Left lung (tissue), 10 donors: ENCODE measurements around the gene TSTD2. TPM values are rescaled to one million over a fixed set of nuclear protein-coding genes. Genes with fewer than 3 reads are reported as not detected.

ENCODE experiments used
- ATAC-seq: fragments of 200-7000 bp; cut with Tn5 transposase; one replicate; pipeline ENCODE4 v1.9.1; 2020; ENCODE audit warnings: moderate library complexity
- DNase-seq, 4 donors: peaks; one replicate each; pipeline ENCODE4 v3.0.0-alpha.2; 2013 to 2020
- H3K27ac ChIP-seq, 2 donors: fragments of 200-600 bp; sonication (generic) in 1 of 2; one replicate each; pipeline versions ENCODE4 v1.5.0 to v1.8.0; 2020 to 2021
- H3K27me3 ChIP-seq, 2 donors: fragments of 200-600 bp; sonication (generic) in 1 of 2; one replicate each; pipeline versions ENCODE4 v1.5.0 to v1.8.0; 2020 to 2021
- H3K36me3 ChIP-seq, 2 donors: fragments of 200-600 bp; sonication (generic) in 1 of 2; one replicate each; pipeline versions ENCODE4 v1.5.0 to v1.8.0; 2020 to 2021
- H3K4me1 ChIP-seq, 2 donors: fragments of 200-600 bp; one replicate each; pipeline ENCODE4 v1.8.0; 2021
- H3K4me3 ChIP-seq, 2 donors: fragments of 200-600 bp; sonication (generic) in 1 of 2; one replicate each; pipeline versions ENCODE4 v1.5.0 to v1.8.0; 2020 to 2021; ENCODE audit warnings: mild to moderate bottlenecking in 1 of 2
- H3K9me3 ChIP-seq, 2 donors: fragments of 200-600 bp; sonication (generic) in 1 of 2; one replicate each; pipeline versions ENCODE4 v1.5.0 to v1.8.0; 2020 to 2021
- CTCF ChIP-seq, 2 donors: fragments of 200-600 bp; sonication (generic) in 1 of 2; IDR thresholded peaks; one replicate each; pipeline versions ENCODE4 v1.5.0 to v1.8.0; 2021; ENCODE audit warnings: antibody characterized with exemption in 2 of 2
- intact Hi-C, 2 donors: fragments of 100-400 bp; cut with DNase I; formaldehyde crosslinking; loops; one replicate each; pipeline versions ENCODE4 v1.11.2 to v1.14.2; 2022
- polyA plus RNA-seq, 6 donors: library from polyadenylated mRNA; unstranded; fragments of 120-200 nt; gene quantifications; one replicate each; pipeline ENCODE4 v1.2.1, GENCODE V29; 2013; ENCODE audit not compliant: insufficient read length in 6 of 6
- total RNA-seq, 2 donors: library from RNA; stranded (reverse); fragmentation: NEBNext Ultra II Directional; extraction: Animal tissue kit (Norgen Biotek cat#: 25700); gene quantifications; one replicate each; pipeline ENCODE4 v1.2.1, GENCODE V29; 2021
- donor health status: DM: no; HTN: yes; CAD: no.
- donor health status: DM: no; HTN: no; CAD: no.

TSTD2 gene
- total and polyA plus RNA-seq, 8 donors = 16.4 to 41.5 (median 34.1) TPM

- no peak for TF ChIP-seq CTCF (IDR thresholded peaks at IDR 0.05)
- no peak for ATAC-seq
- no peak overlapping the region for H3K27ac ChIP-seq
- H3K9me3 ChIP-seq = no peaks in the 10 kb centered on the region
- H3K27me3 ChIP-seq = no peaks in the 10 kb centered on the region
- no peak overlapping the region for H3K4me3 ChIP-seq
- intact Hi-C loops = no loop called here
- no peak for DNase-seq
- H3K4me1 ChIP-seq = no peaks in the 10 kb centered on the region
- H3K36me3 ChIP-seq = no peaks in the 10 kb centered on the region
These were observed 81.9 kb downstream of the TSTD2 start for GRCh38 chr9:97551308-97551707.

- TF ChIP-seq CTCF (IDR thresholded peaks at IDR 0.05) = no peak
- DNase-seq (no peak), ATAC-seq (no peak)
- no peaks in the 10 kb centered on the region for H3K9me3 ChIP-seq
- H3K36me3 ChIP-seq = no peaks in the 10 kb centered on the region
- H3K4me1 ChIP-seq = no peaks in the 10 kb centered on the region
- no peak overlapping the region for H3K27ac ChIP-seq
- H3K4me3 ChIP-seq = no peak overlapping the region
- intact Hi-C loops = no loop called here
- no peaks in the 10 kb centered on the region for H3K27me3 ChIP-seq
These were observed 82.8 kb downstream of the TSTD2 start for GRCh38 chr9:97550386-97550785.

Other genes starting within 250 kb of the TSTD2 start
- gene TDRD7, start 221.3 kb downstream of the TSTD2 start, total RNA-seq = 10 to 100 TPM; 14.0 to 17.5 TPM
- 1 to 10 TPM; 6.3 to 7.7 (median 7.2) TPM for gene TDRD7, start 221.3 kb downstream of the TSTD2 start, polyA plus RNA-seq
- gene TMOD1, start 131.7 kb downstream of the TSTD2 start, total RNA-seq = 1 to 10 TPM; 2.5 to 6.0 TPM
- 1 to 10 TPM; 1.1 to 3.8 (median 2.3) TPM for gene TMOD1, start 131.7 kb downstream of the TSTD2 start, polyA plus RNA-seq
- 10 to 100 TPM; 28.7 to 31.6 TPM for gene NCBP1, start 453 bp upstream of the TSTD2 start, total RNA-seq
- 10 to 100 TPM; 45.9 to 54.2 (median 50.3) TPM for gene NCBP1, start 453 bp upstream of the TSTD2 start, polyA plus RNA-seq
- gene XPA, start 64.0 kb upstream of the TSTD2 start, total RNA-seq = 10 to 100 TPM in 1 of 2 donors, 1 to 10 TPM in 1; 9.2 to 10.3 TPM
- 10 to 100 TPM; 29.5 to 36.1 (median 32.3) TPM for gene XPA, start 64.0 kb upstream of the TSTD2 start, polyA plus RNA-seq
- not detected for gene FOXE1, start 219.9 kb upstream of the TSTD2 start, total RNA-seq
- not detected for gene FOXE1, start 219.9 kb upstream of the TSTD2 start, polyA plus RNA-seq